Neutrophil (primary cell): Measurements from ENCODE around the gene IGSF5.

ENCODE experiments used
- H3K27ac ChIP-seq: fragments of 200-600 bp; sonication (generic); 2 replicates; pipeline ENCODE4 v1.5.1; 2016; ENCODE audit warnings: mild to moderate bottlenecking, moderate library complexity
- H3K27me3 ChIP-seq: fragments of 200-600 bp; sonication (generic); 2 replicates; pipeline ENCODE4 v1.6.0; 2016; ENCODE audit warnings: mild to moderate bottlenecking
- H3K36me3 ChIP-seq: fragments of 200-600 bp; sonication (generic); 2 replicates; pipeline ENCODE4 v1.5.1; 2017
- H3K4me1 ChIP-seq, 2 experiments: fragments of 200-600 bp in 1 of 2; sonication (generic) in 1 of 2; 1 replicate in 1 of 2; 2 replicates in 1 of 2; pipeline versions ENCODE4 v1.5.1 to v1.6.1; 2013 to 2016; ENCODE audit warnings: low read depth in 1 of 2, low read length in 1 of 2, mild to moderate bottlenecking in 1 of 2, moderate library complexity in 1 of 2; ENCODE audit not compliant: control insufficient read depth in 1 of 2, insufficient read depth in 1 of 2
- H3K4me3 ChIP-seq, 2 experiments: fragments of 200-600 bp in 1 of 2; sonication (generic) in 1 of 2; 1 replicate in 1 of 2; 2 replicates in 1 of 2; pipeline ENCODE4 v1.5.1; 2013 to 2016; ENCODE audit warnings: low read depth in 1 of 2, low read length in 1 of 2, mild to moderate bottlenecking in 1 of 2, moderate library complexity in 1 of 2
- H3K9me3 ChIP-seq: fragments of 200-600 bp; sonication (generic); 2 replicates; pipeline ENCODE4 v1.5.1; 2016
- TF ChIP-seq, protein P1 (sequence below): fragments of 200-600 bp; sonication (generic); IDR thresholded peaks from 2 replicates; pipeline ENCODE4 v1.5.1; 2016; ENCODE audit warnings: antibody characterized with exemption

The IGSF5 gene

DNA sequence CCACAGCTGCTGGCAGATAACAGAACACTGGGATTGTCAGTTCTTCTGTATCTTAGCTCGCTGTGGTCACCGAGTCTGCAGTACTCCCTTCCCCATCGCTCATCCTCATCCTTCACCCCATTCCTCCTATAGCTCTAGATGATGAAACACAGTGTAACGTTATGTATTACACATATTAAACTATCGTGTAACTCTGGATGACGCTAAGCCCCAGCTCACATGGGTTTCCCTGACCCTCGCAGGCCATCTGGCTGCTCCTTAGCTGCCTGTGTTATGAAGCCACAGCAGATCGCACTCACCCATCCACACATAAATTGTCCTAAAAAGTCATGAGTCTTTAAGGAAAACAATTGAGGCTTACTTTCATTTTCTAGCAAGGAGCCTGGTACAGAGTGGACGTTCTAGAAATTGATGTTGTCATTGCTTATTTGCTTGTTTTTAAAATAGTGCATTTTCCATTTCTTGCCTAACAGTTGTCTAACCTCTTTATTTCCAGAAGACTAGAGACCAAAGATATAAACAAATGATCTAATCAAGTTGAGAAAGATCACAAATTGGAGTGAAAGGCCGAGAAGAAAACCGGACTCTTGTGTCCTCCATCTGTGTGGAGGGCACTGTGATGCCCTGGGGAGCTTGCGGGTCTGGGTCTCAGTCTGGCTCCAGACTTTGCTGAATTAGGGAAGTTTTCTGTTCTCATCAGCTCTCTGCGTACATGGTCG lies 97.9 kb downstream of the IGSF5 start:
- no peaks in the 10 kb centered on the region for H3K4me1 ChIP-seq
- no peak overlapping the region for H3K27ac ChIP-seq
- H3K27me3 ChIP-seq: no peaks in the 10 kb centered on the region
- H3K36me3 ChIP-seq: no peaks in the 10 kb centered on the region
- H3K4me3 ChIP-seq: no peak overlapping the region
- no peaks in the 10 kb centered on the region for H3K9me3 ChIP-seq
- TF ChIP-seq, protein P1, sequence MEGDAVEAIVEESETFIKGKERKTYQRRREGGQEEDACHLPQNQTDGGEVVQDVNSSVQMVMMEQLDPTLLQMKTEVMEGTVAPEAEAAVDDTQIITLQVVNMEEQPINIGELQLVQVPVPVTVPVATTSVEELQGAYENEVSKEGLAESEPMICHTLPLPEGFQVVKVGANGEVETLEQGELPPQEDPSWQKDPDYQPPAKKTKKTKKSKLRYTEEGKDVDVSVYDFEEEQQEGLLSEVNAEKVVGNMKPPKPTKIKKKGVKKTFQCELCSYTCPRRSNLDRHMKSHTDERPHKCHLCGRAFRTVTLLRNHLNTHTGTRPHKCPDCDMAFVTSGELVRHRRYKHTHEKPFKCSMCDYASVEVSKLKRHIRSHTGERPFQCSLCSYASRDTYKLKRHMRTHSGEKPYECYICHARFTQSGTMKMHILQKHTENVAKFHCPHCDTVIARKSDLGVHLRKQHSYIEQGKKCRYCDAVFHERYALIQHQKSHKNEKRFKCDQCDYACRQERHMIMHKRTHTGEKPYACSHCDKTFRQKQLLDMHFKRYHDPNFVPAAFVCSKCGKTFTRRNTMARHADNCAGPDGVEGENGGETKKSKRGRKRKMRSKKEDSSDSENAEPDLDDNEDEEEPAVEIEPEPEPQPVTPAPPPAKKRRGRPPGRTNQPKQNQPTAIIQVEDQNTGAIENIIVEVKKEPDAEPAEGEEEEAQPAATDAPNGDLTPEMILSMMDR: no peak

DNA sequence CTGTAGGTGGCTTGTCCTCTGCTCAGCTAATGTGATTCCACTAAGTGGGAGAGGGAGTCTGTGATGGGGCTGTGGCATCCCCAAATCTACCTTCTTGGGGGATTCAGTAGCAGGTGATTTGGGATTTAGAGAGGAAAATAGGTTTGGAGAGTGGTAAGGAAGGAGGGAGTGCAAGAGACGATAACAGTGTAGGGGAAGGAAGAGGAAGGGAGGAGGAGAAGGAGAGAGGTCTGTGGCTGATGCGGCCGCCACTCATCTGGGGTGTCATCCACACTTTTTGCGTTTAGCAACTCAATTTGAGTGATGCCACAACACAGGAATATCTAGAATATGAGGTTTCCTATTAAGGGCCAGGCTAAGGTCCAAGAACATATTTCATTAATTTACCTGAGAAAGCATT lies 98.5 kb downstream of the IGSF5 start:
- Histone ChIP-seq H3K36me3 (no peaks in the 10 kb centered on the region), H3K27me3 (no peaks in the 10 kb centered on the region), H3K4me1 (no peaks in the 10 kb centered on the region), H3K4me3 (no peak overlapping the region), H3K27ac (no peak overlapping the region), H3K9me3 (no peaks in the 10 kb centered on the region)
- TF ChIP-seq, protein P1: no peak

GRCh38 chr21:39843916-39844315 lies 98.9 kb downstream of the IGSF5 start:
- no peaks in the 10 kb centered on the region for H3K27me3 ChIP-seq
- H3K36me3 ChIP-seq: no peaks in the 10 kb centered on the region
- TF ChIP-seq, protein P1: no peak
- no peak overlapping the region for H3K4me3 ChIP-seq
- no peaks in the 10 kb centered on the region for H3K4me1 ChIP-seq
- no peak overlapping the region for H3K27ac ChIP-seq
- no peaks in the 10 kb centered on the region for H3K9me3 ChIP-seq

DNA sequence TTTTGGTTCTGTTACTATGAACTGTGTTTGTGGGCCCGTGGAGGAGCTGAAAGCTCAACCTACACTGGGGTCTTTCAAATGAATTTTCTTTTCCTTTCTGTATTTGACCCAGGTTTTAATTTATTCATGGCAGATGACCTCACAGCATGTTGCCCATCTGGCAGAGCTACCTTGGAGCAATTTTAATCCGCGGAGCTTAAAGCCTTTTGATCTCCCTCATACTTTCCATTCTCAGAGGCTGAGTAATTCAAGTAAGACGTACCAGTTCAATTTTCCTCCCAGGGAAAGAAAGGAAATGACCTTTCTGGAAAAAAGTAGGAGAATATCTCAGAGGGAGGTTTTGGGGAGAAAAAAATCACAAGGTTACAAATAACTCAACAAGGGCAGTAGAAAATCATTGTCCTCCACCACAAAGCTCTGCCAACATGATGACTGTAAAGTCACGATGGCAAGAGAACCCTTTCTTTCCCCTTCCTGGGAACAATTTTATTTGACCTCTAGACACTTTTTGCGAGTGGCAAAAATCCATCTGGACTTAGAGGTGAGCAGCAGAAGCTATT lies 100.7 kb downstream of the IGSF5 start:
- no peaks in the 10 kb centered on the region for H3K4me1 ChIP-seq
- H3K9me3 ChIP-seq: no peaks in the 10 kb centered on the region
- TF ChIP-seq, protein P1: no peak
- no peaks in the 10 kb centered on the region for H3K27me3 ChIP-seq
- H3K27ac ChIP-seq: no peak overlapping the region
- H3K36me3 ChIP-seq: no peaks in the 10 kb centered on the region
- H3K4me3 ChIP-seq: no peak overlapping the region

GRCh38 chr21:39847877-39848276 lies 102.9 kb downstream of the IGSF5 start:
- Histone ChIP-seq H3K9me3 (no peaks in the 10 kb centered on the region), H3K4me3 (no peak overlapping the region), H3K4me1 (no peaks in the 10 kb centered on the region), H3K27ac (no peak overlapping the region), H3K36me3 (no peaks in the 10 kb centered on the region), H3K27me3 (no peaks in the 10 kb centered on the region)
- TF ChIP-seq, protein P1: no peak
